Spleen (tissue), 13 donors: ENCODE measurements around the gene NRM. TPM values are rescaled to one million over a fixed set of nuclear protein-coding genes. Genes with fewer than 3 reads are reported as not detected.

Experiments used
- DNase-seq: peaks from one replicate; pipeline ENCODE4 v3.0.0-alpha.2; 2020
- H3K27ac ChIP-seq, 8 donors: fragments of 200-600 bp; sonication (generic) in 7 of 8; 1 replicate in 4 of 8; 2 replicates in 4 of 8; pipeline versions ENCODE4 v1.5.0 to v1.8.0; 2016 to 2021; ENCODE audit warnings: inconsistent platforms in 4 of 8, mild to moderate bottlenecking in 4 of 8, moderate library complexity in 1 of 8
- H3K27me3 ChIP-seq, 7 donors: fragments of 200-600 bp; sonication (generic) in 6 of 7; replicated peaks in 1 of 7; 1 replicate in 4 of 7; 2 replicates in 3 of 7; pipeline versions ENCODE4 v1.5.0 to v1.8.0; 2016 to 2021; ENCODE audit warnings: inconsistent platforms in 3 of 7, mild to moderate bottlenecking in 1 of 7
- H3K36me3 ChIP-seq, 6 donors: fragments of 200-600 bp; sonication (generic) in 5 of 6; 1 replicate in 4 of 6; 2 replicates in 2 of 6; pipeline versions ENCODE4 v1.5.0 to v1.8.0; 2016 to 2021; ENCODE audit warnings: inconsistent platforms in 2 of 6
- H3K4me1 ChIP-seq, 6 donors: fragments of 200-600 bp; sonication (generic) in 5 of 6; 1 replicate in 3 of 6; 2 replicates in 3 of 6; pipeline versions ENCODE4 v1.5.0 to v1.8.0; 2016 to 2021; ENCODE audit warnings: inconsistent platforms in 3 of 6
- H3K4me3 ChIP-seq, 8 donors: fragments of 200-600 bp; sonication (generic) in 7 of 8; 1 replicate in 4 of 8; 2 replicates in 4 of 8; pipeline versions ENCODE4 v1.5.0 to v1.8.0; 2016 to 2021; ENCODE audit warnings: inconsistent platforms in 4 of 8, mild to moderate bottlenecking in 4 of 8, moderate library complexity in 2 of 8
- H3K9me3 ChIP-seq, 8 donors: fragments of 200-600 bp; sonication (generic) in 7 of 8; 1 replicate in 4 of 8; 2 replicates in 4 of 8; pipeline versions ENCODE4 v1.5.0 to v1.8.0; 2016 to 2021; ENCODE audit warnings: inconsistent platforms in 4 of 8
- CTCF ChIP-seq, 11 experiments: fragments of 200-600 bp in 7 of 11; fragments of 450-650 bp in 4 of 11; sonication (generic) in 4 of 11; IDR thresholded peaks in 8 of 11; conservative IDR thresholded peaks in 3 of 11; 1 replicate in 7 of 11; 2 replicates in 4 of 11; pipeline versions ENCODE4 v1.4.0 to v1.8.0; 2016 to 2021; ENCODE audit warnings: antibody characterized with exemption in 11 of 11, inconsistent platforms in 4 of 11, mild to moderate bottlenecking in 1 of 11
- POLR2A ChIP-seq, 3 donors: fragments of 450-650 bp; IDR thresholded peaks; one replicate each; pipeline ENCODE4 v1.5.1; 2017; ENCODE audit warnings: antibody characterized with exemption in 3 of 3, mild to moderate bottlenecking in 1 of 3
- POLR2AphosphoS5 ChIP-seq, 3 donors: sonication (generic); formaldehyde crosslinking; IDR thresholded peaks; one replicate each; pipeline ENCODE4 v1.5.1; 2017; ENCODE audit warnings: antibody characterized with exemption in 3 of 3
- WGBS, 5 donors: extraction: QIAGEN DNeasy Blood & Tissue Kit in 3 of 5; methylation state at CpG; one replicate each; pipeline versions ENCODE4 v1.1.5 to v1.1.7; 2013 to 2018; 5-methylcytosine and 5-hydroxymethylcytosine counted together
- intact Hi-C: fragments of 100-400 bp; cut with DNase I; formaldehyde crosslinking; loops from one replicate; pipeline ENCODE4 v1.15.0; 2023; ENCODE audit warnings: low total_unique reads
- long read RNA-seq, 2 donors: transcript quantifications; one replicate each; lab custom pipeline, GENCODE V29; 2026
- polyA plus RNA-seq, 3 donors: library from polyadenylated mRNA; stranded (reverse); fragments of 200-250 nt; gene quantifications; one replicate each; pipeline ENCODE4 v1.2.1, GENCODE V29; 2013
- total RNA-seq, 7 donors: library from RNA; depleted of rRNA in 3 of 7; stranded (reverse); fragments of >200 nt in 3 of 7; fragmentation: NEBNext Ultra II Directional in 4 of 7; extraction: Animal tissue kit (Norgen Biotek cat#: 25700) in 4 of 7; gene quantifications; one replicate each; pipeline versions ENCODE4 v1.1.0 to v1.2.1, GENCODE V29; 2016 to 2021
- donor health status: healthy with polysubstance abuse.
- donor health status: DM: no; HTN: no; CAD: no; lungs with moderate emphysema.
- donor health status: DM: no; HTN: no; CAD: no.
- donor health status: Bipolar disorder and iron deficiency.
- donor health status: healthy.
- donor health status: DM: no; HTN: no; CAD: no.
- donor health status: DM: yes; HTN: yes; CAD: no.

Gene NRM
- 10 to 100 TPM in 6 of 7 donors, 1 to 10 TPM in 1; 9.8 to 13.8 (median 11.0) TPM for total RNA-seq
- 10 to 100 TPM; 14.1 to 19.6 (median 17.7) TPM for polyA plus RNA-seq
- long read RNA-seq, donor 1, transcript NRM-203 (4 exons, 1,734 nt): major isoform, 24 of 45 reads
- long read RNA-seq, donor 1, partial matches to known transcripts: 18 of 45 reads
- long read RNA-seq, donor 1, other reads (novel, unspliced or antisense): 0 of 45 reads
- long read RNA-seq, donor 2, transcript NRM-203 (4 exons, 1,734 nt): major isoform, 13 of 25 reads
- long read RNA-seq, donor 2, partial matches to known transcripts: 10 of 25 reads
- long read RNA-seq, donor 2, other reads (novel, unspliced or antisense): 0 of 25 reads

- TF ChIP-seq CTCF (IDR thresholded peaks at IDR 0.05 in 8 of 11, conservative IDR thresholded peaks at IDR 0.05 in 3 of 11): peak in 4 of 11 experiments; percentile 11 to 53 (median 38)
- TF ChIP-seq POLR2AphosphoS5 (IDR thresholded peaks at IDR 0.05): peak; percentile 80 to 88 (median 86)
- no peak for TF ChIP-seq POLR2A (IDR thresholded peaks at IDR 0.05)
- H3K27me3 ChIP-seq: no peaks in the 10 kb centered on the region
- DNase-seq: peak; percentile 94
- peaks cover 34 to 53% (median 44%) of the 10 kb centered on the region in 6 donors for H3K4me1 ChIP-seq
- no peaks in the 10 kb centered on the region for H3K9me3 ChIP-seq
- peak within 1 kb of the TSS; percentile 40 to 98 (median 68) for H3K4me3 ChIP-seq
- peaks cover 0 to under 1% (median 0%) of the 10 kb centered on the region in 6 donors for H3K36me3 ChIP-seq
- 1 to 3% (median 1%) methylated on average over 27 to 40 of the region's 40 CpGs for WGBS, 5 donors
- H3K27ac ChIP-seq: peak within 1 kb of the TSS; percentile 39 to 100 (median 98)
- intact Hi-C loops: no loop called here
These were observed at the start of gene NRM for GRCh38 chr6:30690403-30691207. TSS of gene NRM (minus strand) at chr6:30690984. CDS start at chr6:30690974, 10 bp downstream.

GRCh38 chr6:30740540-30740870 lies 49.7 kb upstream of the NRM start:
- intact Hi-C loops: loop anchor here (5.0 to 10.0 kb wide), 2 partner anchors 82 to 344 kb away; no protein-coding TSS in a partner anchor
- Histone ChIP-seq H3K36me3 (peaks cover 5 to 61% (median 36%) of the 10 kb centered on the region in 6 donors), H3K27ac (peak overlapping the region in 7 of 8 donors; percentile 4 to 98 (median 94)), H3K4me1 (peaks cover 43 to 99% (median 88%) of the 10 kb centered on the region in 6 donors), H3K9me3 (no peaks in the 10 kb centered on the region), H3K27me3 (no peaks in the 10 kb centered on the region), H3K4me3 (peak overlapping the region in 1 of 8 donors; percentile 74)
- WGBS, 5 donors: 86 to 98% (median 87%) methylated on average over 2 of the region's 2 CpGs
- no peak for DNase-seq
- TF ChIP-seq POLR2A (IDR thresholded peaks at IDR 0.05) (no peak), POLR2AphosphoS5 (IDR thresholded peaks at IDR 0.05) (no peak), CTCF (IDR thresholded peaks at IDR 0.05 in 8 of 11, conservative IDR thresholded peaks at IDR 0.05 in 3 of 11) (no peak)

- Histone ChIP-seq H3K9me3 (no peaks in the 10 kb centered on the region), H3K4me3 (no peak overlapping the region), H3K4me1 (peaks cover 43 to 91% (median 81%) of the 10 kb centered on the region in 6 donors), H3K27ac (peak overlapping the region in 3 of 8 donors; percentile 73 to 84 (median 77)), H3K27me3 (no peaks in the 10 kb centered on the region), H3K36me3 (peaks cover 5 to 81% (median 54%) of the 10 kb centered on the region in 6 donors)
- intact Hi-C loops: no loop called here
- no peak for DNase-seq
- 89 to 94% (median 91%) methylated on average over 6 of the region's 6 CpGs for WGBS, 5 donors
- TF ChIP-seq POLR2AphosphoS5 (IDR thresholded peaks at IDR 0.05) (no peak), CTCF (IDR thresholded peaks at IDR 0.05 in 8 of 11, conservative IDR thresholded peaks at IDR 0.05 in 3 of 11) (no peak), POLR2A (IDR thresholded peaks at IDR 0.05) (no peak)
These were observed 47.7 kb upstream of the NRM start for GRCh38 chr6:30738532-30738931.
